Testis (tissue), 3 donors: ENCODE data around the gene LSP1. TPM values are rescaled to one million over a fixed set of nuclear protein-coding genes. Genes with fewer than 3 reads are reported as not detected.

Source experiments
- DNase-seq: peaks from one replicate; pipeline ENCODE4 v3.0.0-alpha.2; 2019
- H3K27ac ChIP-seq, 2 donors: fragments of 200-600 bp; sonication (generic); one replicate each; pipeline ENCODE4 v1.5.1; 2019
- H3K27me3 ChIP-seq: fragments of 200-600 bp; sonication (generic); one replicate; pipeline ENCODE4 v1.5.1; 2019
- H3K36me3 ChIP-seq: fragments of 200-600 bp; sonication (generic); one replicate; pipeline ENCODE4 v1.5.1; 2017; ENCODE audit warnings: low read depth; ENCODE audit errors: missing control alignments
- H3K4me1 ChIP-seq: fragments of 200-600 bp; sonication (generic); one replicate; pipeline ENCODE4 v1.5.1; 2019
- H3K4me3 ChIP-seq, 2 donors: fragments of 200-600 bp; sonication (generic); one replicate each; pipeline ENCODE4 v1.5.1; 2017 to 2019
- H3K9me3 ChIP-seq: fragments of 200-600 bp; sonication (generic); one replicate; pipeline ENCODE4 v1.5.1; 2017
- POLR2A ChIP-seq: fragments of 450-650 bp; IDR thresholded peaks from one replicate; pipeline ENCODE4 v1.6.1; 2017; ENCODE audit warnings: antibody characterized with exemption, mild to moderate bottlenecking, moderate library complexity
- WGBS, 2 donors: methylation state at CpG; one replicate each; pipeline ENCODE4 v1.1.5; 2018; 5-methylcytosine and 5-hydroxymethylcytosine counted together
- intact Hi-C: fragments of 100-400 bp; cut with DNase I; formaldehyde crosslinking; loops from one replicate; pipeline ENCODE4 v1.15.1; 2023; ENCODE audit warnings: low total_unique reads
- polyA plus RNA-seq: library from polyadenylated mRNA; stranded (reverse); fragments of 350-450 nt; fragmentation: Illumina TruSeq; extraction: RNeasy Lipid Tissue Mini Kit (QIAGEN cat#74804); gene quantifications from one replicate; pipeline ENCODE4 v1.2.3, GENCODE V29; 2014; ENCODE audit warnings: low read depth, low replicate concordance; ENCODE audit not compliant: insufficient read depth
- total RNA-seq, 2 donors: library from RNA; depleted of rRNA; stranded (reverse); fragments of >200 nt; gene quantifications; one replicate each; pipeline ENCODE4 v1.2.3, GENCODE V29; 2016
- TF ChIP-seq, protein P1 (sequence below), 3 experiments: fragments of 450-650 bp in 2 of 3; fragments of 200-600 bp in 1 of 3; sonication (generic) in 1 of 3; IDR thresholded peaks; one replicate each; pipeline ENCODE4 v1.5.1; 2016 to 2019; ENCODE audit warnings: antibody characterized with exemption in 3 of 3, mild to moderate bottlenecking in 2 of 3, moderate library complexity in 1 of 3

Gene LSP1
- total and polyA plus RNA-seq, 3 donors from 2014 or later, result 13.0 to 50.1 (median 19.9) TPM

DNA sequence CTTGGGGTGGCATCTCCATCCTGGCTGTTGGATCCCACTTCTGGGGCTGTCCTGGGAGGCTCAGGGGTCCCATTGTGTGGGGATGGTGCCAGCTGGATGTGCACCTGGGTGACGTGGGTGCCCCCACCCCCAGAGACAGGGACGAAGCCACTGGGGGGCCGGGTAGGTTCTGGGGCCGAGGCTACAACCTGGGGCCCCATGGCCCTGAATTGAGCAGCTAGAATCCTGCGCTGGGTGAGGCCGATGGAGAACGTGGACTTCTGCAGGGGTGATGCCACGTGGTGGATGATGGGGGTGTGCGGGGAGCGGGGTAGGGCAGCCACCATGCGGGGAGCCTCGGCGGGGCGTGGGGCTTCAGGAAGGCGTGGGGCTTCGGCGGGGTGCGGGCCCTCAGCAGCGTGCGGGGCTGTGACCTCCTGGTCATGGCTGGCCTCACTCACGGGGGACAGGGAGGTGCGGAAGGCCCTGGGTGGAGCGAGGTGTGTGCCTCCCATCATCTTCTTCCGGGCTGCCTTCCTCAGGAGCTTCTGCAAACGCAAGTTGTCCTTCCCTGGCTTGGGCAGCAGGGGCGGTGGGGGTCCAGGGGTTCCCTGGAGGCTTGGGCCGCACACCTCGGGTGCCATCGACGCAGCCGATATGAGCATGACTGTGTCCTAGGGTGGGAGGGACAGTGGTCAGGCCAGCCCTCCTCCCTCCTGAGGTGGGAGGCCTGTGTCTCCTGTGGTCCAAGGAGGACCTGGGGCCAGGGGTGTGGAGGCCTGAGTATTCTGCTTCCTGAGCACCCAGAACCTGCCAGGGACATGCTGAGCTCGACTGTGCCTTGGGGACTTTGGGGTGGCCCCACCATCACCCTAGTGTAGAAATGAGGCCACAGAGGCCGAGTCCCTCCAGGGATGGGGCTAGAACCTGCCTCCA, 37.3 kb downstream of the LSP1 start:
- intact Hi-C loops, result loop anchor here (5.0 kb wide), 1 partner anchor 43 kb away; no protein-coding TSS in a partner anchor
- Histone ChIP-seq H3K4me1 (no peaks in the 10 kb centered on the region), H3K4me3 (no peak overlapping the region), H3K27me3 (no peaks in the 10 kb centered on the region), H3K27ac (no peak overlapping the region), H3K9me3 (no peaks in the 10 kb centered on the region), H3K36me3 (no peaks in the 10 kb centered on the region)
- no peak for TF ChIP-seq POLR2A
- TF ChIP-seq, protein P1, sequence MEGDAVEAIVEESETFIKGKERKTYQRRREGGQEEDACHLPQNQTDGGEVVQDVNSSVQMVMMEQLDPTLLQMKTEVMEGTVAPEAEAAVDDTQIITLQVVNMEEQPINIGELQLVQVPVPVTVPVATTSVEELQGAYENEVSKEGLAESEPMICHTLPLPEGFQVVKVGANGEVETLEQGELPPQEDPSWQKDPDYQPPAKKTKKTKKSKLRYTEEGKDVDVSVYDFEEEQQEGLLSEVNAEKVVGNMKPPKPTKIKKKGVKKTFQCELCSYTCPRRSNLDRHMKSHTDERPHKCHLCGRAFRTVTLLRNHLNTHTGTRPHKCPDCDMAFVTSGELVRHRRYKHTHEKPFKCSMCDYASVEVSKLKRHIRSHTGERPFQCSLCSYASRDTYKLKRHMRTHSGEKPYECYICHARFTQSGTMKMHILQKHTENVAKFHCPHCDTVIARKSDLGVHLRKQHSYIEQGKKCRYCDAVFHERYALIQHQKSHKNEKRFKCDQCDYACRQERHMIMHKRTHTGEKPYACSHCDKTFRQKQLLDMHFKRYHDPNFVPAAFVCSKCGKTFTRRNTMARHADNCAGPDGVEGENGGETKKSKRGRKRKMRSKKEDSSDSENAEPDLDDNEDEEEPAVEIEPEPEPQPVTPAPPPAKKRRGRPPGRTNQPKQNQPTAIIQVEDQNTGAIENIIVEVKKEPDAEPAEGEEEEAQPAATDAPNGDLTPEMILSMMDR (IDR thresholded peaks at IDR 0.05), result no peak
- WGBS, 2 donors, result 92 to 93% methylated on average over 28 to 30 of the region's 33 CpGs
- DNase-seq, result no peak

DNA sequence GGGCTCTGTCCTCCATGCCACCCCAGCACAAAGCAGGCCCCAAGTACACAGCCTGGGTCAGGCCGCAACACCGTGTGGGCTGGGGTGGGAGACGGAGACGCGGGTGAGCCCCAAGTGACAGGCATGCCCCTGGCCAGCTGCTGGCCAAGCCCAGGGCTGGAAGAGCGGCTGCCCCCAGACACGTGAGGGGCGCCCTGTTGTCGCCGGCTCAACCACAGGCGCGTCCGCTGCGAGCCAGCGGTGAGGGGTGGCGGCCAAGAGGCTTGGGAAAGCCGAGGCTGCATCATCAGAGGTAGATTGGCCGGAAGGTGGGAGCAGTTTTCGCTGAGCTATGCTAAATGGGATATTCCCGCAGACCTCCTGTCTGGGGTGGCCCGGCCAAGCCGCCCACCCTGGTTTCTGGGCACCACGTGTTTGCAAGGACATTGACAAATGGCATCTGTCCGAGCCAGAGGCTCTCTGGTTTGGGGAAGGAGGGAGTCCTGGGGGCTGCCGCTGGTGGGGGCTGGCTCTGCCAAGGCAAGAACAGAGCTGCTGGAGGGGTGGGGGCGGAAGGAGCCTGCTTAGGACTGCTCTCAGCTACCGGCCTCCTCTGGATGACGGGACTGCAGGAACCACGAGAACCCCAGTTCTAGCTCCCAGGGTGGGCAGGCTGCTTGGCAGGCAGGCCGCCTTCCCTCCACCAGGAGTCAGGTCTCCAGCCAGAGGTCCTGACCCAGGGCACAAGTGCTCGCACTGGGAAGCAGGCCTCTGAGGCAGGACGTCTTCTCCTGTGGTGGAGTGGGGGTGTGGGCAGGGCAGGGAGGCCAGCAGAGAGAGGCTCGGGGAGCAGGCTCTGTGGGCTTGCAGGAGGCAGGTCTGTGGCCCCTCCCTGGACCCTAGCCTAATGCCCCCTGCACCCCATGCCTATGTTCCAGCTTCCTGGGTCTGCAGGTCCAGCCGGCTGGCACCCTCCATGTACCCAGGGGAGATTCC, 38.3 kb downstream of the LSP1 start:
- WGBS, 2 donors, result 82 to 96% methylated on average over 22 to 34 of the region's 34 CpGs
- no peak overlapping the region for H3K4me3 ChIP-seq
- no peak for DNase-seq
- H3K9me3 ChIP-seq, result no peaks in the 10 kb centered on the region
- H3K27ac ChIP-seq, result no peak overlapping the region
- intact Hi-C loops, result no loop called here
- H3K36me3 ChIP-seq, result no peaks in the 10 kb centered on the region
- H3K4me1 ChIP-seq, result no peaks in the 10 kb centered on the region
- H3K27me3 ChIP-seq, result no peaks in the 10 kb centered on the region
- TF ChIP-seq, protein P1 (IDR thresholded peaks at IDR 0.05), result no peak
- TF ChIP-seq POLR2A, result no peak

DNA sequence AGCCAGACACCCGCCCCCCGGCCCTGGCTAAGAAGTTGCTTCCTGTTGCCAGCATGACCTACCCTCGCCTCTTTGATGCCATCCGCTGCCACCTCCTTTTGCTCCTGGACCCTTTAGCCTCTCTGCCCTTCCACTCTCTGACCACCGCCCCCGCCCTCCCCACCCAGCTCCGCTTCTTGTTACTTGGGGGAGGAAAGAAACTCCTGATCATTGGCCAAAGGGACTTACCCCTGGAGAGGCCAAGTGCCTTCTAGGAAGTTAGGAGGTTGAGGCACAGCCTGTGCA, 38.9 kb downstream of the LSP1 start, which contains the start of gene PRR33:
Gene PRR33, minus strand, starts transcription at position 65 of the 285 bp plus-strand sequence. CDS start 1,311 bp downstream, outside the sequence.
- no peak for DNase-seq
- H3K36me3 ChIP-seq, result no peaks in the 10 kb centered on the region
- TF ChIP-seq POLR2A, result no peak
- TF ChIP-seq, protein P1 (IDR thresholded peaks at IDR 0.05), result no peak
- H3K4me3 ChIP-seq, result no peak within 1 kb of the TSS
- H3K27me3 ChIP-seq, result no peaks in the 10 kb centered on the region
- no peaks in the 10 kb centered on the region for H3K9me3 ChIP-seq
- intact Hi-C loops, result no loop called here
- no peaks in the 10 kb centered on the region for H3K4me1 ChIP-seq
- 93 to 95% methylated on average over 7 of the region's 7 CpGs for WGBS, 2 donors
- no peak within 1 kb of the TSS for H3K27ac ChIP-seq

DNA sequence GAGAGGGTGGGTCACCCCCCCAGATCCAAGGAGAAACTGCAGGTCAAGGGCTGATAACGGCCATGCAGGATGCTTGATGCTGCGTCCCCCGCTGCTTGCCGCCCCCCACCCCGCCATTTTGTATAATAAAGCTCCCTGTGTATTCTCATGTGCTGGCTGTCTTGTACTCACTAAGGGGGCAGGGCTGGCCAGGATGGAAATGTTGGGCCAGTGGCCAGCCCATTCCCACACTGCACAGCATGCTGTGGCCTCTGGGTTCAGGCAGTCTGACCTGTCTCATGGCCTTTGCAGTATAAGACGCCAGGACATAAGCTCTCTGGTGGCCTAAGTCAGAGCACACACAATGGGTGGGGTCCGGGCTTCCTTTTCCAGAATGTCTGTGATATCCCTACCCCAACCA, 39.2 kb downstream of the LSP1 start:
- no peak overlapping the region for H3K4me3 ChIP-seq
- H3K4me1 ChIP-seq, result no peaks in the 10 kb centered on the region
- no peak overlapping the region for H3K27ac ChIP-seq
- H3K9me3 ChIP-seq, result no peaks in the 10 kb centered on the region
- 85 to 95% methylated on average over 7 of the region's 7 CpGs for WGBS, 2 donors
- no peak for DNase-seq
- H3K27me3 ChIP-seq, result no peaks in the 10 kb centered on the region
- no peak for TF ChIP-seq POLR2A
- TF ChIP-seq, protein P1 (IDR thresholded peaks at IDR 0.05), result no peak
- H3K36me3 ChIP-seq, result no peaks in the 10 kb centered on the region
- intact Hi-C loops, result no loop called here
